CD4-positive, alpha-beta T cell treated with Interleukin-12 subunit alpha and Interleukin-12 subunit beta, for 1 hour (primary cell): ENCODE results near the gene TAF1A.

Experiments used
- DNase-seq: peaks from one replicate; pipeline ENCODE4 v3.0.0-alpha.2; 2020

The TAF1A gene

GRCh38 chr1:222529916-222530315 lies 59.8 kb downstream of the TAF1A start:
- DNase-seq, result no peak

- no peak for DNase-seq
These were observed 60.6 kb downstream of the TAF1A start for GRCh38 chr1:222529181-222529580.

- DNase-seq, result no peak
These were observed 63.8 kb downstream of the TAF1A start for GRCh38 chr1:222525951-222526350.

- no peak for DNase-seq
These were observed 65.9 kb downstream of the TAF1A start for GRCh38 chr1:222523852-222524251.

GRCh38 chr1:222522105-222522915 lies 67.4 kb downstream of the TAF1A start:
- DNase-seq, result no peak

- no peak for DNase-seq
These were observed 68.2 kb downstream of the TAF1A start for GRCh38 chr1:222521299-222522104.
